ENCODE measurements around the gene CA7. TPM values are rescaled to one million over a fixed set of nuclear protein-coding genes. Genes with fewer than 3 reads are reported as not detected.
A peak's percentile ranks its signal among the peaks of the same experiment; 100 is the strongest.
"Not testable (repeated sequence)": the region's sequence is repeated elsewhere in the genome, so short reads cannot be mapped to it uniquely, and the experiment has no call there.

The CA7 gene
- total RNA-seq, 1 donor from 2014 or later = not detected

- no peak for DNase-seq (ENCODE audit: low spot score in 2 of 2)
- intact Hi-C loops (cut with DNase I) = loop anchor here (2.0 kb wide), 2 partner anchors 53 to 261 kb away; no protein-coding TSS in a partner anchor
Measured at GRCh38 chr16:66894055-66894454, 49.8 kb downstream of the CA7 start.

GRCh38 chr16:66894948-66895688, 50.9 kb downstream of the CA7 start:
- TF ChIP-seq, protein P1, sequence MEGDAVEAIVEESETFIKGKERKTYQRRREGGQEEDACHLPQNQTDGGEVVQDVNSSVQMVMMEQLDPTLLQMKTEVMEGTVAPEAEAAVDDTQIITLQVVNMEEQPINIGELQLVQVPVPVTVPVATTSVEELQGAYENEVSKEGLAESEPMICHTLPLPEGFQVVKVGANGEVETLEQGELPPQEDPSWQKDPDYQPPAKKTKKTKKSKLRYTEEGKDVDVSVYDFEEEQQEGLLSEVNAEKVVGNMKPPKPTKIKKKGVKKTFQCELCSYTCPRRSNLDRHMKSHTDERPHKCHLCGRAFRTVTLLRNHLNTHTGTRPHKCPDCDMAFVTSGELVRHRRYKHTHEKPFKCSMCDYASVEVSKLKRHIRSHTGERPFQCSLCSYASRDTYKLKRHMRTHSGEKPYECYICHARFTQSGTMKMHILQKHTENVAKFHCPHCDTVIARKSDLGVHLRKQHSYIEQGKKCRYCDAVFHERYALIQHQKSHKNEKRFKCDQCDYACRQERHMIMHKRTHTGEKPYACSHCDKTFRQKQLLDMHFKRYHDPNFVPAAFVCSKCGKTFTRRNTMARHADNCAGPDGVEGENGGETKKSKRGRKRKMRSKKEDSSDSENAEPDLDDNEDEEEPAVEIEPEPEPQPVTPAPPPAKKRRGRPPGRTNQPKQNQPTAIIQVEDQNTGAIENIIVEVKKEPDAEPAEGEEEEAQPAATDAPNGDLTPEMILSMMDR (IDR thresholded peaks at IDR 0.05) = peak; percentile 86 to 93 (median 88)
- DNase-seq (ENCODE audit: low spot score in 2 of 2) = peak in 1 of 2 donors; percentile 85
- Histone ChIP-seq H3K9me3 (no peaks in the 10 kb centered on the region), H3K4me3 (no peak overlapping the region), H3K36me3 (no peaks in the 10 kb centered on the region), H3K4me1 (peaks cover 16 to 39% of the 10 kb centered on the region in 2 donors), H3K27ac (peak overlapping the region; percentile 40 to 54), H3K27me3 (no peaks in the 10 kb centered on the region)
- intact Hi-C loops (cut with DNase I) = loop anchor here (1.0 to 2.0 kb wide), 3 partner anchors 28 to 260 kb away; no protein-coding TSS in a partner anchor

More at GRCh38 chr16:66894055-66894454, 49.8 kb downstream of the CA7 start:
- TF ChIP-seq, protein P1 (IDR thresholded peaks at IDR 0.05) = no peak
- H3K9me3 ChIP-seq = no peaks in the 10 kb centered on the region
- peaks cover 5 to 28% of the 10 kb centered on the region in 2 donors for H3K4me1 ChIP-seq
- H3K27me3 ChIP-seq = no peaks in the 10 kb centered on the region
- no peaks in the 10 kb centered on the region for H3K36me3 ChIP-seq
- H3K27ac ChIP-seq = no peak overlapping the region
- no peak overlapping the region for H3K4me3 ChIP-seq

DNA sequence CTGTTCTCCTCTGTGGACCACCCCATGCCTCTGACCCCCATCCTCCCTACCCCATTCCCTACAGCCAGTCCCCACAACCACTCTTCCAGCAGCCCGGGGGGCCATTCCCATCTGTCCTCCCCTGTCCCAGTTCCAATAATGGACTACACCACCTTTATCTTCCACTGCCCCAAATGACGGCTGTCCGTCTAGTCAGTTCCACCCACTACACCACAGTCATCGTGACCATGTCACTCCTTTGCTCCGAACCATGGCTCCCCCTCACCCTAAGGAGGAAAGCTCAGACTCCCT, 51.4 kb downstream of the CA7 start:
- H3K27ac ChIP-seq = peak overlapping the region; percentile 40 to 54
- TF ChIP-seq, protein P1 (IDR thresholded peaks at IDR 0.05) = no peak
- no peaks in the 10 kb centered on the region for H3K27me3 ChIP-seq
- H3K9me3 ChIP-seq = no peaks in the 10 kb centered on the region
- no peak for DNase-seq (ENCODE audit: low spot score in 2 of 2)
- intact Hi-C loops (cut with DNase I) = loop anchor here (1.0 to 2.0 kb wide), 3 partner anchors 28 to 259 kb away; no protein-coding TSS in a partner anchor
- no peak overlapping the region for H3K4me3 ChIP-seq
- no peaks in the 10 kb centered on the region for H3K36me3 ChIP-seq
- peaks cover 19 to 44% of the 10 kb centered on the region in 2 donors for H3K4me1 ChIP-seq

DNA sequence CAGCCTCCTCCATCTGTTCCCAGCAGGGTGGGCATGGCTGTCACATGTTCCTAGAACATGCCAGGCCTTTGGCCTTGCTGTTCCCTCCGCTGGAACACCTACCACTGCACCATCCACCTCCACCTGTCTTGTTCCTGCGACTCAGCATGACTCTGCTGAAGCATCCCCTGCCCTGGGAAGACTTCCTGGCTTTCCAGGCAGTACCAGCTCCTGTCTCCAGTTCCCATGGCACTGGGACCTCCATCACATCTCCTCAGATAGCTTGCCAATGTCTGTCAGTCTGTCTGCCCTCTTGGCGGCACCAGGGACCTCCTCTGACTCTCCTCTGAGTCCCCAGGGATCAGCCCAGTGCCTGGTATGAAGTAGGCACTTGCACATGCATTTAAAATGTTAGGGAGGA, 51.8 kb downstream of the CA7 start:
- peaks cover 19 to 48% of the 10 kb centered on the region in 2 donors for H3K4me1 ChIP-seq
- no peak for DNase-seq (ENCODE audit: low spot score in 2 of 2)
- peak overlapping the region; percentile 40 to 54 for H3K27ac ChIP-seq
- no peaks in the 10 kb centered on the region for H3K9me3 ChIP-seq
- no peaks in the 10 kb centered on the region for H3K27me3 ChIP-seq
- no peak overlapping the region for H3K4me3 ChIP-seq
- TF ChIP-seq, protein P1 (IDR thresholded peaks at IDR 0.05) = no peak
- H3K36me3 ChIP-seq = no peaks in the 10 kb centered on the region
- intact Hi-C loops (cut with DNase I) = loop anchor here (1.0 to 2.0 kb wide), 3 partner anchors 27 to 259 kb away; no protein-coding TSS in a partner anchor

GRCh38 chr16:66896682-66897081, 52.5 kb downstream of the CA7 start:
- intact Hi-C loops (cut with DNase I); H3K4me3 ChIP-seq; H3K36me3 ChIP-seq; H3K9me3 ChIP-seq; DNase-seq (ENCODE audit: low spot score in 2 of 2); H3K27me3 ChIP-seq: not testable (repeated sequence)
- Histone ChIP-seq H3K27ac (peak overlapping the region; percentile 40 to 54), H3K4me1 (peaks cover 20 to 54% of the 10 kb centered on the region in 2 donors)

DNA sequence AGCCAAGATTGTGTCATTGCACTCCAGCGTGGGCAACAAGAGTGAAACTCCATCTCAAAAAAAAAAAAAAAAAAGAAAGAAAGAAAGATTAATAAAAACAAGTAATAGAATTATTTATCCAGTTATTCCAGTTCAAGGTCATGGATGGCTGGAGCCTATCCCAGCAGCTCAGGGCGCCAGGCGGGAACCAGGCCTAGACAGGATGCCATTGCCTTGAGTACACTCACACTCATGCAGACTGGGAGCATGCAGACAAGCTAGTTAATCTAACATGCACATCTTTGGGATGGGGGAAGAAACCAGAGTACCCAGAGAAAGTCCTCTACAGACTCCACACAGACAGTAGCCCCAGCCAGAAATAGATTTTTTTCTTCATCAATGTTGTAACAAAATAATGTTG, 54.0 kb downstream of the CA7 start:
- intact Hi-C loops (cut with DNase I) = no loop called here
- TF ChIP-seq, protein P1 (IDR thresholded peaks at IDR 0.05) = no peak
- peaks cover 29 to 62% of the 10 kb centered on the region in 2 donors for H3K4me1 ChIP-seq

More for the DNA sequence above, 54.0 kb downstream of the CA7 start:
- H3K27ac ChIP-seq = peak overlapping the region; percentile 90 to 92
- H3K27me3 ChIP-seq = no peaks in the 10 kb centered on the region
- DNase-seq (ENCODE audit: low spot score in 2 of 2) = peak; percentile 61 to 89
- H3K4me3 ChIP-seq = no peak overlapping the region
- H3K9me3 ChIP-seq = no peaks in the 10 kb centered on the region
- no peaks in the 10 kb centered on the region for H3K36me3 ChIP-seq

All from ascending aorta (tissue), 2 donors.